Renal cortex interstitium (tissue), 11 donors: ENCODE results near the gene AMN. TPM values are rescaled to one million over a fixed set of nuclear protein-coding genes. Genes with fewer than 3 reads are reported as not detected.
"Not testable (repeated sequence)": the region's sequence is repeated elsewhere in the genome, so short reads cannot be mapped to it uniquely, and the experiment has no call there.

Source experiments
- DNase-seq, 11 donors: peaks; one replicate each; pipeline ENCODE4 v3.0.0-alpha.2; 2013; ENCODE audit warnings: low read depth in 9 of 11, low spot score in 4 of 11; ENCODE audit errors: extremely low read depth in 1 of 11
- polyA plus RNA-seq, 3 donors: library from polyadenylated mRNA; unstranded; fragments of 120-200 nt; gene quantifications; one replicate each; pipeline ENCODE4 v1.2.1, GENCODE V29; 2013; ENCODE audit not compliant: insufficient read length in 3 of 3

The AMN gene
- polyA plus RNA-seq, 3 donors = 19.9 to 52.1 (median 42.7) TPM

DNA sequence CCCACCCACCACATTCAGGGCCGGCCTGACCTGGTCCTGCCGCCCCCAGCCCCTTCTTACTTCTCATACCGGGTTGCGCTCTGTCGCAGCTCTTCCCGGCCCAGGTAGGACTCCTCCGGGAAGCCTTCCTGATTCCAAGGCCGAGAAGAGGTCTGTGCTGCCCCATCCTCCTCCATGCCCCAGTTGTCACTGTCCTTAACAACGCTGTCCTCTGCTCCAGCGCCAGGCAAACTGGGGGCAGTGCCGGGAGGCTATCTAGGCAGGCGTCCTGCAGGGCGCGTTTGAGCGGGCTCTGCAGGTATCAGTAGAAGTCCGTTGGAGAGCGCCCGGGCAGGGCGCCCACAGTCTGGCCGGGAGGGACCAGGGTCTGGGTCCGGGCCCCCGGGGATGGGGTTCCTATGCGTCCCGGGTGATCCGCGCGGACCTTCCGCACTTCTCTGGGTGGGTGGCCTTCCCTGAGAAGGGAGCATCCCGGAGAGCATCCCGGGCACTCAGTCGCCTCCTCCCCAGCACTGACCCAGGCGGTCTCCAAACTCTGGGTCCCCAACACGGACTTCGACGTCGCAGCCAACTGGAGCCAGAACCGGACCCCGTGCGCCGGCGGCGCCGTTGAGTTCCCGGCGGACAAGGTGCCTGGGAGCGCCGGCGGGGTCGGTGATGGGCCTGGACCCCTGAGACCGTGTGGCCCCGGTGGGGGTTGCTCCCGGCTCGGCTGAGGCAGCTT, 900 bp downstream of the AMN start:
- DNase-seq = no peak

DNA sequence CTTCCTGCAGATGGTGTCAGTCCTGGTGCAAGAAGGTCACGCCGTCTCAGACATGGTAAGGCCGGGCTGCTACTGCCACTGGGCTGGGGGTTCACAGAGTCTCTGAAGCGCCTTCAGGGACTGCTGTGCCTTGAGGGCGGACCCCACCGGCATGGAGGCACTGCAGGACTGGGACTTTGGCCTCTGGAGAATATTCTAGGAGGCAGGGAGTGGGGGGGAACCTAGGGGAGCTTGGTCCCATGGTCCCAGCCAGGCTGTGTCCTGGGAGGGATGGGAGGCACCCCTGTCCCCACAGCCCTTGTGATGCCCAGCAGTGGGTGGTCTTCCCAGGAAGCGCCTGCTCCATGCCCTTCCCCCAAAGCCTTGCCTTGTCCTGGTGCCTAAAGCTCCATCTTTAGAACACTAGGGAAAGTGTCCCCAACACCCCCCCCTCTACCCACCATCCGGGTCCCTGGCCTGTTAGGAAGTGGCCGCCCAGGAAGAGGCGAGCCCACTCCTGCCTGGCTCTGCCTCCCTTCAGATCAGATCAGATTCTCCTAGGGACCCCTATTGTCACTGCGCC, 1.5 kb downstream of the AMN start:
- no peak for DNase-seq

DNA sequence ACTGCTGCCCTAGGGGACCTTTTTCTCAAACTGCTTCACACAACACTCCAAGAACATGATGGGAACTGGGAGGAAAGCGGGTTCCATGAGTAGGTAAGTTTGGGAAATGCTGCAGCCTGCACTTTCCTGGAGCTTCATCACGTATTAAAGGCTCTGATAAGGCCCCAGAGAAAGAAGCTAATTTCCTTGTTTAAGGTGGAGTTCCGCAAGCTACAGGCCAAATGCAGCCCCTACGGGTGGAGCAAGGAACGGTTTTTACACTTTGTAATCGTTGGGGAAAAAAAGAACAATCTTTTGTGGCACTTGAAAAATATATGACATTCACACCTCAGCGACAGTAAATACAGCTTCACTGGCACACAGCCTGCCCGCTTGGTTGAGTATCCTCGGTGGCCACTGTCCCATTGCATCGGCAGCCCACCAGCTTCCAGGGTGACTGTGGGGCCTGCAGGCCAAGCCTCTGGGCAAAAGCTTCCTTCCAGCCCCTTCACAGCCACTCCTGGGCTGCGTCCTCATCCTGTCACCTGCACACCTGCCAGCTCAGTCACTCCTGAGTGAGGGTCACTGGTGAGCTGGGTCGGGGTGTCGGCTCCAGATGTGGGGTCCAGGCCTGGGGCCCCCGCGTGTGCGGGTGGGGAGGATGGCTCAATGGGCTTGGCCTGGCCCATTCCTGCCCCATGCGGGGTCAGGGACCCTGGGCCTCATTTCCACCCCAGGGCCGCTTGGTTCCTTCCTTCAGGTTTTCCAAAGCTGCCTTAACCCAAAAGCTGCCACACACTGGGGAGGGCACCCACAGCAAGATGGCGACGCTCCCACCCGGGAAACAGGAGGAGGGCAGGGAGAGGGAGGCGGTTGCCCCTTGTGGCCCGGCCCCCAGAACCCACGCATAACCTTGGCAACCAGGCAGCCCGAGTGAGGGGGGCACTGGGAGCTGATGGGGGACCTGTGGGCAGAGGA, 2.4 kb downstream of the AMN start:
- no peak for DNase-seq

DNA sequence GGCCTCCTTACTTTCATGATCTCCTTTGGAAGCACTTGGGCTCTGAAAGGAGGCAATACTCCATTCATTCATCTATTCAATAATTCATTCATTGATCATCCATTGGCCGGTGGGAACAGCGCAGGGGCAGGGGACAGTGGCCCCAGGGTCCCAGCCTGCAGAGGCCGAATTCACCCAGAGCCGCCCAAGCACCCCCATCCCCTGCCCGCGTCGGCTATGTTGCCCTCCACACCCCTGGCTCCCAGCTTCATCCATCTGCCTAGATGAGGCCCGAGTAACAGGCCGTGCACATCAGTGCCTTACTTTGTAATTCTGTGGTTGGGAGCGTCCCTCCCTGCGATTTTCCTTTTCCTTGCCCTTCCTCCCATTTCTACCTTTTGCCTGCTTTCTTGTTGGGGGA, 3.2 kb downstream of the AMN start:
- DNase-seq = no peak

DNA sequence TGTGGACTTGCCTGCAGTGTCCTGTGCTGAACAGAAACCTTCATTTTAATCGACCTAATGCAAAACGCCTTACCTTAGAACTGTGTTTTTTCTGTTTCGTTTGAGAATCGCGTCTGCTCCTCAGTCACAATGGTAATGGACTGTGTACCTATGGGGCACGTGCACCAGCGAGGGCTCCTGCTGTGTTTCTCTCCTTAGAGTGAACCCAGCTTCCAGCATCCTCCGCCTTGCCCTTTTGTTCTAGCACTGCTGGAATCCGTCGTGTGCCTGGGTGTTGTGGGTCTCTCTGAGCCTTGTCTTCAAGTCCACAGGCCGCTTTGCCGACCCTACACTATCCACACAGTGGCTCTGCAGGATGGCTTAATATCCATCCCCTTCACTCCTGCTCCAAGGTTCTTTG, 3.6 kb downstream of the AMN start:
- DNase-seq = no peak

DNA sequence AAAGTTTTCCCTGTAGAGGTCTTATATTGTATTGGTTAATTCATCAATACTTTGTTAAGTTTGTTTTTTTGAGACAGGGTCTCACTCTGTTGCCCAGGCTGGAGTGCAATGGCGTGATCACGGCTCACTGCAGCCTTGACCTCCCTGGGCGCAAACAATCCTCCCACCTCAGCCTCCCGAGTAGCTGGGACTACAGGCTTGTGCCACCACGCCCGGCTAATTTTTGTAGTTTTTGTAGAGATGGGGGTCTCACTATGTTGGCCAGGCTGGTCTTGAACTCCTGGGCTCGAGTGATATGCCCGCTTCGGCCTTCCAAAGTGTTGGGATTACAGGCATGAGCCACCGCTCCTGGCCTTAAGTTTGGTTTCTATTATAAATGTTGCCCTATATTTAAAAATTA, 4.4 kb downstream of the AMN start:
- DNase-seq = not testable (repeated sequence)

DNA sequence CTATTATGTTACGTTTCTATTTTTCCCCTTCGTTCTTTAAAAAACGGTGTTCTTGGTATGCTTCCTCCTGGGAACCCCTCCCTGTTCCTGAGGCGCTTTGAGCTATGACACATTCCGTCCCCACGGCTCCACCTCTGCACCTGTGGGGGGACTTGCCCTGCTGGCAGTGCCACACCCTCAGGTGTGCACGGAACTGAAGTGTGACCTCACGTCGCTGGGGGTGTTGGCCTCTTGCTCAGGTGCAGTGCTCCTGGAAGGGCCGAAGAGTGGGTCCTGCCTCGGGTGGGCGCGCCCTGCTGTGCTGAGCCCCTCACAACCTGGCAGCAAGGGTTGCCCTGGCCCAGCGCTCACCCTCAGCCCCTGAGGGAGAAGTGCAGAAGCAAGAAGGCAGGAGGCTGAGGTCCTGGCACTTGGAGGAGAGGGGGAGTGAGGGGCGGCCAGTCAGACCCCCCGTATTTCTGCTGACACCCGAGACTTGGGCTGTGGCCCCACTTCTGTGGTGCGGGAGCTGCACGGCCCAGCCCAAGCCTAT, 4.9 kb downstream of the AMN start:
- no peak for DNase-seq

DNA sequence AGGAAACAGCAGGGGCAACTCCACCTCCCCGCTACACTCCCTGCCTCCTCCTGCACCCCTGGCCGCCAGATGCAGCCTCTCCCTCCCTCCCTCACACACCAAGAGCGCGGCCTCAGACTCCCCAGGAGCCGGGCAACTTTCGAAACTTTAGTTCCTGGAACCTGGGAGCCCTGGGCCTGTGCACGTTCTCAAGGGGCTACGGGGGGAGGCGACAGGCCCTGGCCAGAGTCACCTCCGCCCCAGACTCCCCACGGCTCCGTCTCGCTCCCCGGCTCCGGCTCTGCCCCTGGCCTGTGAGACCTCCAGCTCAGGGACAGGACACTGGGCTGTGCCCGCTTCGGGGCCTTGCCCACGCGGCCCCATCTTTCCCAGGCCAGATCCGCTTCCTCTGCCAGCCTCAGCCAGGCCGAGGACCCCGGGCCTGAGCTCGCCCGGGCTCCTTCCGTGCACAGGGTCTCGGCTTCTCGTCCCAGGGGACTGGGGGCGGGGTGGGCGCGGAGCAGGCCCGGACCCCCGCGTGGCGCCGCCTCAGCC, 5.5 kb downstream of the AMN start:
- no peak for DNase-seq

DNA sequence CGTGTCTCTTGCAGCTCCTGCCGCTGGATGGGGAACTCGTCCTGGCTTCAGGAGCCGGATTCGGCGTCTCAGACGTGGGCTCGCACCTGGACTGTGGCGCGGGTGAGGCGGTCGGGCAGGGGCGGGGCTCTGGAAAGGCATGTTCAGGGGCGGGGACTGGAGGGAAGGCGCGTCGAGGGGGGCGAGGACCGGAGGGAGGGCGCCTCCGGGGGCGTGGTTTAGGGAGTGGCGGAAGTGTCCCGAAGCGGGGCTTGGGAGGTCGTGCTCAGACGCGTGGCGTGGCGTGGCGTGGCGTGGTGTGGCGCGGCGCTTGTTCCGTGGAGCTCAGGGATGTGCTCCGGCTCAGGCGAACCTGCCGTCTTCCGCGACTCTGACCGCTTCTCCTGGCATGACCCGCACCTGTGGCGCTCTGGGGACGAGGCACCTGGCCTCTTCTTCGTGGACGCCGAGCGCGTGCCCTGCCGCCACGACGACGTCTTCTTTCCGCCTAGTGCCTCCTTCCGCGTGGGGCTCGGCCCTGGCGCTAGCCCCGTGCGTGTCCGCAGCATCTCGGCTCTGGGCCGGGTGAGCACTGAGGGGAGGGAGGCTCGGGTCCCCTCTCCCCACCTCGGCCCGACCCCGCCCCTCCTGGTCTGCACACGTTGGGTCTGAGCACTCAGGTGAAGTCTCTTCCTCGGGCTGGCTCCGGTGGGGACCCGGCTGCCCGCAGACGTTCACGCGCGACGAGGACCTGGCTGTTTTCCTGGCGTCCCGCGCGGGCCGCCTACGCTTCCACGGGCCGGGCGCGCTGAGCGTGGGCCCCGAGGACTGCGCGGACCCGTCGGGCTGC, 6.2 kb downstream of the AMN start:
- peak in 9 of 11 donors; percentile 39 to 78 (median 64) for DNase-seq

DNA sequence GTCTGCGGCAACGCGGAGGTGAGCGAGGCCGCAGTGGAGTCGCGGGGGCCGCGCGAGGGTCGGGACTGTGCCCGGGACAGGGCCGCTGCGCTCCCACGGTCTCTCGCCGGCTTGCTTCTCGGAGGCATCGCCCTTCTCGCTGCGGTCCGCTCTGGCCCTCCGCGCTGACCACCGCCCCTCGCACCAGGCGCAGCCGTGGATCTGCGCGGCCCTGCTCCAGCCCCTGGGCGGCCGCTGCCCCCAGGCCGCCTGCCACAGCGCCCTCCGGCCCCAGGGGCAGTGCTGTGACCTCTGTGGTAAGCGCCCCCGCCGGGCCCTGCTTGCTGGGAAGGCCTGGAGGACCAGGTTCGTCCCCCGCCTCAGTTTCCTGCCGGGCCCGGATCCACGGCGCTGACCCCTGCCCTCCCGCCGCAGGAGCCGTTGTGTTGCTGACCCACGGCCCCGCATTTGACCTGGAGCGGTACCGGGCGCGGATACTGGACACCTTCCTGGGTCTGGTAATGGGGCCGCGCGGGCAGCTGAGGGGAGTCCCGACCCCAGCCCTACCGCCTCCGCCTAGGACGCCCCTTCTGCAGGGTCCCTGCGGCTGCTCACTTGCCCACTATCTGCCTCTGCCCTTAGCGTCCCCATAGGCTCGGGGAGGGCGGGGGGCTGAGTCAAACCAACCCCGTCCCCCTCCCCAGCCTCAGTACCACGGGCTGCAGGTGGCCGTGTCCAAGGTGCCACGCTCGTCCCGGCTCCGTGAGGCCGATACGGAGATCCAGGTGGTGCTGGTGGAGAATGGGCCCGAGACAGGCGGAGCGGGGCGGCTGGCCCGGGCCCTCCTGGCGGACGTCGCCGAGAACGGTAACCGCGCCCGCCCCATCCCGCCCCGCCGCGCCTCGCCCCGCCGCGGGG, 7.0 kb downstream of the AMN start:
- DNase-seq = no peak

DNA sequence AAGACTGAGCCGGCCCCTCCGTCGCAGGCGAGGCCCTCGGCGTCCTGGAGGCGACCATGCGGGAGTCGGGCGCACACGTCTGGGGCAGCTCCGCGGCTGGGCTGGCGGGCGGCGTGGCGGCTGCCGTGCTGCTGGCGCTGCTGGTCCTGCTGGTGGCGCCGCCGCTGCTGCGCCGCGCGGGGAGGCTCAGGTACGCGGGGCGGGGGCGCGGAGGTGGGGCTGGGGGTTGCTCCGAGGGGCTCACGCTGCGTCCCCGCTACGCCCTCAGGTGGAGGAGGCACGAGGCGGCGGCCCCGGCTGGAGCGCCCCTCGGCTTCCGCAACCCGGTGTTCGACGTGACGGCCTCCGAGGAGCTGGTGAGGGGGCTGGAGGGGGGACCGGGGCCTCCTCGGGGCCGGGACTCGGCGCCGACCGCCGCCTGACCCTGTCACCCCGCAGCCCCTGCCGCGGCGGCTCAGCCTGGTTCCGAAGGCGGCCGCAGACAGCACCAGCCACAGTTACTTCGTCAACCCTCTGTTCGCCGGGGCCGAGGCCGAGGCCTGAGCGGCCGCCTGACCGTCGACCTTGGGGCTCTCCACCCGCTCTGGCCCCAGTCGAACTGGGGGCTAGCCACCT, 7.8 kb downstream of the AMN start:
- no peak for DNase-seq

DNA sequence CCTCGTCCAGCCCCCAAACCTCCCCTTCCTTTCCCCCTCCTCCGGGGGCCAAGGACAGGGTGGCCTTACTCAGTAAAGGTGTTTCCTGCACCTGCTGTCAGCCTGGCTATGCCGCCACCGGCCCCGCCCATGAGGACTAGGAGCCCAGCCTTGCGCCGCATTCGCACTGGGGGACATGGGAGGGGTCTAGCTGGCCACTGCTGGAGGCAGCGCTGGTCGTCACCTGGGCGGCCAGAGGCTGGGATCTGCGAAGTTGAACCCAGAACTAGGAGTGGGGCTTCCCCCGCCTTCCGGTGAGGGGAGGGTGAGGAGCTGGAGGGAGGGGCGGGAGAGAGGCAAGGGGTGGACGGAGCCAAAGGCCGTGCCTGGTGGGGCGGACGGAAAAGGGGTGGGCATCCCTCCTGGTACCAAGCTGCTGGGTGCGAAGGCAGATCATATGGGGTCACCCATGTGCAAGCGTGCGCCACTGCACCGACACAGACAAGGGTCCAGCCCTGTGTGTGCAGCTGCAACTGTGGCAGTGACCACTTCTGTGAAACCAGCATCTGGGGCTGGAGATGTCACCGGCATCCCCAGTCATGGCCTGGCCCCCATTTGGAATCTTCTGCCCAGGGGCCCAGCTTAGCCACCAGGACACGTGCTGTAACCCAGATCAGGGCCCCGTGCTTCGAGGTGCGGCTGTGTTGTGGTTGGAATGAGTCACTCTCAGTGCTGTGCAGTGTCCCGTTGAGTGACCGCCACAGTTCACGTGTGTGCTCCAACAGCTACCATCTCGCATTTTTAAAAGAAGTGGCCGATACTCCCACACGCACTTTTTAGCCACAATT, 8.5 kb downstream of the AMN start:
- DNase-seq = no peak

DNA sequence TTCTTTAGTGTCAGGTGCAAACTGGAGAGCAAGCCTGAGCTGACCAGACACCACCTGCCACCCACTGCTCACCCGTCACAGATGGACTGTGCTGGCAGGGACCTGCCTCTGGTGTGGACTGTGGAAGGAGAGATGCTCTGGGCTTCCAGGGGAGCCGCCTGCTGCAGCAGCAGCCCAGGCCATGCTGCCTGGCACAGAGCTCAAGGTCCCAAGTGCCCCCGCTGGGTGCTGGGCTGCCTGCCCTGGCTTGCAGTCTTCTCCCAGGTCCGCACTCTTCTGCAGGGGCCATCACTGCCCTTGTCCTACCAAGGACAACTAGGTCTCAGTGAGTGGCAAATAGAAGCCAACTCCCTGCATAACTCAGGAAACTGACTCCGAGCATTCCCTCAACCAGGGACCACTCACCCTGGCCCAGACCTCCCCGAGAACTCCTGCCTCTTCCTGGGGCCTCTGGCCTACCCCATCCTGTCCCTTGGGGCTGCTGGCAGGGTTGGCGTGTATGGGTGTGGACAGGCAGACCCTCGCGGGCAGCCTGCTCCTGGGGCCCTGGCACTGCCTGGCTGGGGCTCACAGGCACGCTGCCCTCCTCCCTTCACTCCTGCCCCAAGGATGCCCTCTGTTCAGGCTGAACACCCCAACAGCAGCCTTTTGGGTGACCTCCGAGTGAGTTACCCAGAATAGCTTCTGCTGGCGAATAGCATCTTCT, 9.3 kb downstream of the AMN start:
- no peak for DNase-seq

DNA sequence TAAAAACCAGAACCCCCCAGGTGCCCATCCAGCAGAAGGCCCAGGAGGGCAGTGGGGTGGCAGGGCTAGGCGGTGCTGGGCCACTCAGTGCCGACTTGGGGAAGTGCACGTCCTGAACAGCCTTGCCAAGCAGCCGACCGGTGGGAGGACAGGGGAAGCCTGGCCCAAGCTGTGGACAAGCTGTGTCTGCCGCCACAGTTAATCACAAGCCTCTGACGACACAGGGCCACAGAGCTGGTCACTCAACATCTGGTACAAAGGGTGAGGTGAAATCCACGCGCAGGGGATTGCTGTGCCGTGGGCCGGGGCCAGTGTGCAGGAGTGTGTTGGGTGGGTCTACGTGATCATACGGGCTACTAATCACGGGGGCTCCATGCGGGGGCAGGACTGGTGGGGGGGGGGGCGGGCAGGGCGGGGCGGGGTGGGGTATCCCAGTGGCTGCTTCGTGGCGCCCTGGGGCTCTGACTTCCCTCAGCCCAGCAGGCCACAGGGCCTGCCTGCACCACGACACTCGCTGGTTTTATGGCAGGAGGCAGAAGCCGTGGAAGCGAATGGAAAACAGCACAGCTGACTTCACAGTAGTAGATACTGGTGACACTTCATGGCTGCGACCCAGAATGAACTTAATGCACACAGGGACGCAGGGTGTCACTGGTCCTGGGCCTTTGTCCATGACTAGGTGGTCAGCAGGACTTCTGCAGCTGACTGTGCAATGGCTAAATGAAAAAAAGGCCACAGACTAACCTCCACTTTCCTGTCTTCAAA, 10.2 kb downstream of the AMN start:
- no peak for DNase-seq

DNA sequence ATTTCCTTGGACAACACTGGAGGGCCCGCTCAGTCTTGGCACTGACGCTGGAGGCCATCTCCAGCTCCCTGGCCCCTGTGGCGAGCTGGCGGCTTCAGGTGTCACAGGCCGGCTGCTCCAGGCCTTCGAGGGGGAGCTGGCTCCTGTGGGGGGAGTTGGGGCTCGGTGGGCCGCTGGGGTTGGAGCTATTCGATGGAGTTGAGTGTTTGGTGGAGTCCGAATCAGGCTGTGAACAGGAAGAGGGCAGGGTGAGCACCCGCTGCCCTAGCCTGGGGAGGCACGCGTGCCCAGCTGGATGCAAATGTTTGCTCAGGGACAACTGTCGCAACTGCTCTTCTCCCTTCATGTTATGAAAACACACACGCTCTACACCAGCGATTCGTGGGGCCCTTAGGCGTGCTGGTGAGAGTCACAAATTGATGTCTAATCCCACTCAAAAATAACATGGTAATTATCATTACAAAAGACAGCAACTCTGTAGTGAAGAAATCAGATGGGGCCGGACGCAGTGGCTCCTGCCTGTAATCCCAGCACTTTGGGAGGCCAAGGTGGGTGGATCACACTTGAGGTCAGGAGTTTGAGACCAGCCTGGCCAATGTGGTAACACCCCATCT, 11.3 kb downstream of the AMN start:
- DNase-seq = no peak
